Activated T-cell treated with anti-CD3 and anti-CD28 coated beads, Interleukin-2, amount 50 U/mL, for 1 hour (primary cell): ENCODE measurements around the gene ELMOD3.
"Not testable (repeated sequence)": the region's sequence is repeated elsewhere in the genome, so short reads cannot be mapped to it uniquely, and the experiment has no call there.

Experiments used
- DNase-seq: peaks from one replicate; pipeline ENCODE4 v3.0.0-alpha.2; 2020

The ELMOD3 gene

DNA sequence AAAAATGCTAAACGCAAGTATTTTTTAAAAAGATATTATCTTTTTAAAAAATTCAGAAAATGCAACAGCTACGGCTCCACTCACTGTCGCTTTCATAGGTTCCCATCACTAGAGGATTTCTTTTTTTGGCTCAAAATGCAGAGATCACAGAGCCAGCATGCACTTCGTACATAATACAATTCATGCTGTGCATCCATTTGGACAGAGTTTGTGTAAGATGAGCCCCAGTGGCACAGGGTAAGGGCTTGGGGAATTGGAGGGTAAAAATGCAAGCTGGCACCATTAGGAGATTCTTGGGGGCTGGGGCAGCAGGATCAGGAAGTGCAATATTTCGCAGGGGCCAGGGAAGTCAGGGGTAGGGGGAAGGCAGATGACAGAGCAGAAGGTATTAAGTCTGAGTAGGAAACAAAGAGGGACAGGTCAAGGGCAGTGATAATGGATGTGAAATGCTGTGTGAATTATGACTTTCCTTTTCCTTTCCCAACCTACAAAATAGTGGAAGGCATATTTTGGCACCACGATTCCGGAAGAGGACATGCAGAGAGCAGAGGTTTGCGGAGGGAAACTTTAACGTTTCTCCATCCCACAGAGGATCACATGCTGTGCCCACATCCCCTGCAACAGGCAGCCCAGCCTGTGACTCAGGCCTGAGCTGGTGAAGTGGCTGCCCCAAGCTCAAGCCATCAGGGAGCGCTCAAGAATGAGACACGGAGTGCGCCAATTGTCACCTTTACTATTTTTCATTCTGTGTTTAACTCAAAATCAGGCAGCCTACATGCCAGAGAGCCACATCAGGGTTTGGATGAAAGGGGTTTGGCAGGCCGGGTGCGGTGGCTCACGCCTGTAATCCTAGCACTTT, 50.9 kb downstream of the ELMOD3 start:
- DNase-seq, result peak; percentile 68

DNA sequence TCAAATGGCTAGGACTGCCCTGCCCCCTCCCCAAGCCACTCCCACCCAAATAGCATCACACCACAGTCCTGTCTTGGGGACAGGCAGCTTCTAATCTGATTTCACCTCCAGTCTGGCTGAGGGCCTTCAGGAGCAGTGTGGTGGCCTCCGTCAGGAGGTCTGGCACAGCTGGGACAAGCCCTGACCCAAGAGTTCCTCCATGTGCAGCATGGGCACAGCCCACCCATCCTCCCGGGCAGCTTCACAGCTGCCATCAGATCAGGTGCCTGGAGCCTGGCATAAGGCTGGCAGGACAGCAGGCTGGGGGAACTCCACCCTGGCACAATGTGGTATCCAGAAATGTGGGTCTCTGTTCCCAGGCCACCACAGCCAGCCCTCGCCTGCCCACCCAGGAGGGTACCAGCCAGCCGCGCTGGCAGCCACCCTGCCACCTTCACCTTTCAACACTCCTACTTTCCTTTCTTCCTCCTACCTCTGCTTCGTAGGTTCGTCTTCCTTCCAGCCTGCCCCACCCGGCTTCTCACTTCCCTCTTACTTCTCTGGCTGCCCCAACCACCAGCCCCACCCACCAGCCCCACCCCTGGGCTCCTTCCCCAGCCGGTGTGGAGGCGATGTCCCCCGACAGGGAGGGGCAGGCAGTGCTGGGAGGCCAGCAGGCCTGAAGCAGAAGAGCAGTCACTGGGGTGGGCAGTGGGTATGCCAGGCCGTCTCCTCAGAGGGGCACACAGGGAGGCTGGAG, 55.4 kb downstream of the ELMOD3 start, which contains the start of gene CAPG:
CAPG (minus strand) TSS at position 522 of the 739 bp plus-strand sequence. CDS start 8,221 bp downstream, outside the sequence.
- peak; percentile 52 for DNase-seq

DNA sequence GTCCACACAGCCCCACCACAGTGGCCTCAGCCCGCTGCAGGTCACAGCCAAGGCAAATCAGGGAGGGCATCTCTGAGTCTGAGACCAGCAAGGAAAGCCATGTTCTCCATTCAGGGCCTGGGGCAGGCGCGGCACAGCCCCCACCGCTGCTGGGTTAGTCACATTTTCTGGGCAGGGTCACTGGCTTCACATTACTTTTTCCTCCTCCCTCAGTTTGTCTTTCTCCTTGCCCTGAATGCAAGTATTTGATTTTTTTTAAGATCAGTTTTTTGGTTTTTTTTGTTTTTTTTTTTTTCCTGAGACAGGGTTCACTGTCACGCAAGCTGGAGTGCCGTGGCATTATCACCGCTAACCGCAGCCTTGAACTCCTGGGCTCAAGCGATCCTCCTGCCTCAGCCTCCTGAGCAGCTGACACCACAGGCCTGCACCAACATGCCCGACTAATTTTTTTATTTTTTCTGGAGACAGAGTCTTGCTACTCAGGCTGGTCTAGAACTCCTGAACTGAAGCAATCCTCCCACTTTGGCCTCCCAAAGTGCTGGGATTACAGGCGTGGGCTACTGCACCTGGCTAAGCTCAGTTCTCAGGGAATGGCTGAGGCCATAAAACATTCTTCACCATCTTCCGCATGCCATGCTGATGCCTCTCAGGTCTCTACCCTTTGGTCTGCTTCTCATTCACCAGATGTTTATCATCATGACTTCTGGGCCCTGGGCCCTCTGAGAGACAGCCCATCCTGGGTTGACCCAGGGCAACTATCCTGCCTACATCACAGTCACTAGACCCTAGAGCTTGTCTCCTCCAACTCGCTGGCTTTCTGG, 56.2 kb downstream of the ELMOD3 start:
- DNase-seq, result peak; percentile 34

DNA sequence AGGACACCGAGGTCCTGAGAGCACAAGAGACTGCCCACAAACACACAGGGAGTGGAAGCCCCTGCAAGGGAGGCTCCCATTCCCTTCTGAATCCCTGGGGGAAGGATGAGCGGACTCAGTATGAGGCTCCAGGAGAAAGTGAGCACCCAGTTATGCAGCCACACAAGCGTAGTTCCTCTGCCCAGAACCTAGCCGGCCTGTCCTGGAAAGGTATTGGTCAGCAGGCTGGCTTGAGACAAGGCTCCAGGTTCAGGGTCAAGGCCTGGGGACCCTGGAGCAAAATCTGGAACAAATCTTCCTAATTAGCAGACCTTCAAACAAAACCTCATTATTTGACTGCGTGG, 56.8 kb downstream of the ELMOD3 start:
- no peak for DNase-seq

DNA sequence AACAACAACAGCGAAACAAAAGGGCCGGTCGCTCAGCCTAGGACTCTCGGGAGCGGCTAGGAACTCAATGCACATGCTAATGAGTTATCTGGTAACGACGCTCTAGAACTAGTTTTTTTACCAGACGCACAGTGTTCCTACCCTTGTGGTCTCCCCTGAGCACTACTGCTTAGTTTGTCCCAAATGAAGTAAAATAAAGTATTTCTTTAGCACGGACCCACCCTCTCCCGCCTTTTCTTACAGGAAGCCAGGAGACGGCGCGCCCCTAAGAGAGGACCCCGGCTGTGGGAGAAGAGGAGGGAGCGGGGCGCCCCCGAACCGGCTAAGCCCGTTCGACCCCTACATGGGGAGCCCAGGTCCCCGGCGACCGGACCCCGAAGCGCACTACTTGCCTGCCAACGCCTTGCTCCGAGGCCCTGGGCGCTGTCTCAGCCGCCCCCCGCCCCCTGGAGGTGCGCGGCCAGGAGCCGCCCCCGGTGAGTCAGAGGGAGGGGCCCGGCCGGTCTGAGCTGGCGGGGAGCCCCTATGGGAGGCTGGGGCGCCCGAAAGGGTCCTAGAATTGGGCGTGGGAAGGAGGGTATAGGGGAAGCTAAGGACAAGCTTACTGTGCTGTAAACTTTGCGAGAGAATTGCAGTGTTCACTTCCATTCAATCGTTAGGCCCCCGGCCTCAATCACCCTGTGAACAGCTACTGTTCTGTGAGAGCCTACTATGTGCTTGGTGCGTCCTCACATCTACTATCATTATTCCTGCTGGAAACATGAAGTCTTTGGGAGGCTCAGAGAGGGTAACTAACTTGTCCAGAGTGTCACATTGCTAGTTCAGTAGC, 59.2 kb downstream of the ELMOD3 start:
- peak; percentile 69 for DNase-seq

DNA sequence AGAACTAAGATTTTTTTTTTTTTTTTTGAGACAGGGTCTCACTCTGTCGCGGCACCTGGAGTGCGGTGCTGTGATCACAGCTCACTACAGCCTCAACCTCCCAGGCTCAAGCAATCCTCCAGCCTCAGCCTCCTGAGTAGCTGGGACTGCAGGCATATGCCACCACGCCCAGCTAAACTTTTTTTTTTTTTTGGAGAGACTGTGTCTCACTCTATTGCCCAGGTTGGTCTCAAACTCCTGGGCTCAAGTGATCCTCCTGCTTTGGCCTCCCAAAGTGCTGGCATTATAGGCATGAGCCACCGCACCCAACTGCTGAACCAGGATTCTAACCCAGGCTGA, 59.8 kb downstream of the ELMOD3 start:
- not testable (repeated sequence) for DNase-seq

DNA sequence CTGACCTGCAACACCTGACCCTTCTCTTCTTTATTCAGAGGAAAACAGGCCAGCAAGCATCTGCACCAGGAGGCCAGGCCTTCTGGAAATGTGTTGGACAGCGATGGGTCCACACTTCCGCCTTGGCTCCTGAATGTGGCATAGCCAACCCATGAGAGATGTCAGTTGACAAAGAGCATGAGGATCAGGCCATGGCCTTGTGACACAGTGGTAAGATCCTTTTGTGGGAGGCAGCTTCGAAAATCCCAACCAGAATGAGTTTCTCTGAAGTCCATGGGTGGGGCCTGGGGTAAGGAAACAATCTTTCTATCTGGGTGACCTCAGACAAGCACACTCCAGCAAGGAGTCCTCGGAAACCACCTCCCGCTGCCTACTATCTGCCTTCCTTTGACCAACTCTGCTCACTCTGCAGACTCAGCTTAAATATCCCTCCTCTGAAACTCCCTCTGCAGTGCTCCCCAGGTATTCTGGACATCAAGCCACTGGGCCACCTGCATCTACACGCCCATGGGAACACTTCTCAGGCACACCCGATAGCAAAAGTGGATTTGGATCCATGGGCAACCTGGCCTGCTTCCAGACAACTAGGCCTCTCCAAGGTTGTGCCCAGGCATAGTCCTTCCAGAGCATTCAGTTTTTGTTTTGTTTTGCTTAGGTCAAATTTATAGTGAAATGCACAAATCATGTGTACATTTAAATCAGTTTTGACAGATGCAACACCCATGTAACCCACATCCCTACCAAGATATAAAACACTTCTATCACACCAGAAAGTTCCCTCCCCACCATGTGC, 60.4 kb downstream of the ELMOD3 start:
- DNase-seq, result no peak

DNA sequence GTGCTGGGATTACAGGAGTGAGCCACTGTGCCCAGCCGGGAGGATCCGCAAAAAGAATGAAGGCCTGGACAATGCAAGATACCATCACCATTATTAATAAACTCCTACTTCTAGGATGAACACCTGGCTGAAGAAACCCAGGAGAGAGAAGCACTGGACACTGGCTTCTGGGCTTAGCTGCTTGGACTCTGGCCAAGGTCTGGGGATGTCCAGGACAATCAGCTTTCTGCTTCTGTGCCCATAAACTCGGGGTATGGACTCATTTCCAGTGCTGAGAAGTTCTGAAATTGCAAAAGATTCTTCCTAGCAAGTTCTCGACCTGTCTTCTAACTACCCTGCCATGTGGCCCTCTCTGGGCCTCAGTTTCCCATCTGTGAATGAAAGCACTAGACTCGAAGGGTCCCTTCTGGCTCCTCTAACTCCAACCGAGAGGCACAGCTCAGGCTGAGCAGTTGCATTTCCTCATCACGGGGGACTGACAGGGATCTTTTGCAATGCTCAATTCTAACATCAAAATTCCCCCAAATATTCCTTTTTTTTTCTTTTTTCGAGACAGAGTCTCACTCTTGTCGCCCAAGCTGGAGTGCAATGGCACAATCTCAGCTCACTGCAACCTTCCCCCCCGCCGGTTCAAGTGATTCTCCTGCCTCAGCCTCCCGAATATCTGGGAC, 61.5 kb downstream of the ELMOD3 start:
- DNase-seq, result no peak

DNA sequence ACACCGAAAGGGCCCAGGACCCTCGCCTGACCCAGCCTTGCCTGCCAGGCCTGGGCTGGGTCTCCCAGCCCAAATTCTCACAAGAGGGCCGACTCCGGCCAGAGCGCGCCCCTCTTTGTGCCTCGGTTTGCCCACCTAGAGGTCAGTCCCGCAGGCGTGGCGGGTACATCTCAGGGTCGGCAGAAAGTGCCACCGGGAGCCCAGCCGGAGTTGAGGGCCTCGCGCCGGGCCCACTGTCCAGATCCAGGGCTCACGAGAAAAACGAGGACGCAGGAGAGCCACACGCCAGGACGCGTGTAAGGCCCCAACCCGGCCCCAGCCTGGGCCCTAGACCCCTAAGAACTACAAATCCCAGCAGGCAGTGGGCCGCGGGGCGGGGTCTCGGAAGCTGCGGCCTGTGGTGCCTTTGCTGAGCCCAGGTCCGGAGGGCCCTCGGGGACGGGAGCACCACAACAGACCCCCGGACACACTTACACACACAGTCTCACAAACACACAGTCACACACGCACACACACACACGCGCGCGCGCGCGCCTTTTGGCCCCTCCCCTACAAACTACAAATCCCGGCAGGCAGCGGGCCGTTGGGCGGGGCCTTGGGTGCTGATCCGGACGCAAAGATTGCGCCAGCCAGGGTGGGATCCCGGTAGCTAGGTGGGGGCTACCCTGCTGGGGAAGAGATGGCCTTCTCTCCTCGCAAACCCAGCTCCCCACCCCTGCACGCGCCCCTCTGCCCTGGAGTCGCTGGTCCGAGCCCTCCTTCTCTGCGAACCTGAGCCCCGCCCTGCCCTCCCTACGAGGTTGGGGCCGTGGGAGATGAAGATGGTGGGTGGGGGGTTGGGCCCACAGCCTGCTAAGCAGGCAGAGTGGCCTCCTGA, 63.8 kb downstream of the ELMOD3 start, which contains the start of gene SH2D6:
SH2D6 (plus strand) TSS at position 583 of the 877 bp plus-strand sequence. CDS start 10,752 bp downstream, outside the sequence.
- DNase-seq, result peak; percentile 89

DNA sequence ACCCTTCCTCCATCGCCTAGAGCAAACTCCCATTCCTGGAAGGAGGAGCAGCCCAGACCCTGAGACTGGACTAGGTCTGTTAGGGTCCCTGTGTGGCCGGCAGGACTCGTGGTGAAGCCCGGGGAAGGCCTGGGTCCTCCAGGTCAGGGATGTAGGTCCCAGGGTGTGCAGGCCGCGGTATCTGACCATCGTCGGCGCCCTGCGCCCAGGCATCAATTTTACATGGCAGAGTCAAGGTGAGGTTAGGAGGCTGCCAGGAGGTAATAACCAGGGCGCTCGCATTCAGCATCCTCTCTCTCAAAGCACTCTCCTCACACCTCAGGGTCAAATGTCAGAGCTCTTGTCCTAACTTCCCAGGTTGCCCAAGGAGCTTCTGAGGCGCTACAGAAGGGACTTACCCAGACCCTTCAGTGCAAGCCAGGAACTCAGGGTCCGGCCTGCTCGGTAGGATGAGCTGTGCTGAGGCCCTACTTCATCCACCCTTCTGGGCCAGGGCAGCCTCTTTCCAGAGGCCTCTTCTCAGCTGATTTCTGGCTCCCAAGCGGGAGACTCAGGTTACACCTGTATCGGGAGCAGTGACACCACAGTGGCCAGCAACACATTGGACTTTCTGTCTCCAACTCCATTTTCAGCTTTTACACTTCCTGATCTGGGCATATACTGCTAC, 64.6 kb downstream of the ELMOD3 start:
- DNase-seq, result no peak

DNA sequence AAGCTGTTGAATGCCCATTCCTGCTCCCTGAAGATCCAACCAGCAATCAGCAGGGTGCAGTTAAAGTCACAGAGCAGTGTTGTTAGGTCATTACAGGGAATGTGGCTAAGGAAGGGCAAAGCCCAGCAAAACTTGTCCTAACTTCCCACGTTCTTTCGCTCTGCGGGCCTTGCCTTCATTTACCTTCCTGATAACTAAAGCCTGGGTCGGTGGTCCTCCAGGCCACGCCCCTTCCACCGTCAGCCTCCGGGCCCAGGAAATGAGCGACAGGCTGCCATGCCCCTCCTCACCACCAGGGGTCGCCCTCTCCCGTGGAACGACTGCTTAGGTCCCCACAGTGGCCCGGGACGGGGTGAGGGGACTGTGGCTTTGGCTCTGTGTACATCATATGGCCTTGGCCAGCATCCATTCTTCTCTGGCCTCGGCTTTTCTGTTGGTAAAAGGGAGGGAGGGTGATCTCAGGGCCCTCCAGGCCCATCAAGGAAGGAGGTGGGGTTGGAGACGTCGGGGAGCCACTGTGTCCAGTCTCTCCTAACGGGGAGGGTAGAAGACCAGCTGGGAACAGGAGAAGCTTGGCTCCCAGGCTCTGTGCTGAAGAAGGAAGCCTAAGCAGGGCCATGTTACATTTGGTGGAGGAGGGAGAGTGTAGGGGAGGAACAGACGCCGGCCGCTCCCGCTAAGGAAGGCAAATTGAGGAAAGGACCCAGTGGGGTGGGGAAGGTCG, 66.1 kb downstream of the ELMOD3 start:
- DNase-seq, result peak; percentile 92

DNA sequence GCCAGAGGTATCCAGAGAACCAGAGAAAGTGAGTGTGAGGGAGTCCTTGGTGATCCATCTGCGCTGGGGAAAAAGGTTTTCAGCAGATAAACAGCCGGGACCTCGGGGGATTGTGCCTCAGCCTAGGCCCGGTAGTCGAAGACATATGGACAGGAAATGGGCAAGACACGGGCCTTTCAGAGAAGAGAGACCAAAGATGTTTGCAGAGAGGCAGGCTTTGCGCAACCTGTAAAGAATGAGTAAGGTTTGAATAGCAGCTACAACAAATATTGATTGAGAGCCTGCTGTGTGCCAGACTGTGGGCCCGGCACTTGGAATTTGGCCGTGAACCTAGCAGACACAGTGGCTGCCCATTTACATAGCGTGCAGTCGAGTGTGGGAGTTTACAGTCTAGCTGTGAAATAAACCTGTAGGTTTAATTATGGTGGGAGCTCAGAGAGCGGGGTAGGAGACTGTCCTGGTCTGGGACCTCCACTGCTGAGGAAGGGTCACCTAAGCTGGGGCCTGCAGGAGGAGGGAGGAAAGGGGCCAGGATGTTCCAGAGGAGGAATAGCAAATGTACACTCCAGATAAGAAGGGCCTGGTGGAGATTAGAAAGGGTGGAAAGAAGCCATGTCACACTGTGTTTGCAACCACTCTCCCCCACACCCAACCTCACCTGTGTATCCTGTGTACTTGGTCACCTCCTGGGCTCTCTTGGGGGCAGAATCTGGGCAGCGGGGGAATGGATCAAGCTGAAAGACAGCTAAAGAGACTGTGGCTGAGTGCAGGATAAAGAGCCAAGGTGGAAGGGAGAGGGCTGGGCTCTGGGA, 66.9 kb downstream of the ELMOD3 start:
- no peak for DNase-seq

DNA sequence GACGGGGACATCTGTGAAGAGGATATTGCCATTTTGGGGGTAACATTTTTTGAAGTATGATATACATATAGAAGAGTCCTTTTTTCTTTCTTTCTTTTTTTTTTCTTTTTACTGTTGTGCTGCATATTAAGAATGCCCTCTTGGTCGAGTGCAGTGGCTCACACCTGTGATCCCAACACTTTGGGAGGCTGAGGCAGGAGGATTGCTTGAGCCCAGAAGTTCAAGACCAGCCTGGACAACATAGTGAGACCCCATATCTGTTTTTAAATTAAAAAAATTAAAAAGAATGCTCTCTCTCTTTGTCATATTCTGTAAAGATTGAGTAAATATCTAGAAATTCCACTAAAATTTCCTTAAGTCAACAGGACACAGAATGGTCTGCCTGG, 67.5 kb downstream of the ELMOD3 start:
- no peak for DNase-seq

DNA sequence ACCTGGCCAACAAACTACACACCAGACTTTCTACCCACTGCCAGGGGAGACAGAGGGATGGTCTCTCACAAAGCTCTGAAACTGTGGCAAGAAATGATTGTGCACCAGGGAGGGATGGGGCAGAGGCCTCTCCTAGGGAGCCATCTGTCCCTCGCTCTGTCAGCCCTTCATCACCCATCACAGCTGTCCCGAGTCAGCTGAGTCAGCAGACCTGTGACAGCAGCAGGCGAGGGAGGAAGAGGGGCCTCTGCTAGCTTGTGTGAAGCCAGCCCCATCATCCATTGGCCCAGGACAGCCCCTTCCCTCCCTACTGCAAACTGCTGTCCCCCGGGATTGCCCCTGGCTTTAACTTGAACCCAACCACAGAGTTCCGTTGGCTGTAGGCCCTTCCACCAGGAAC, 69.0 kb downstream of the ELMOD3 start:
- no peak for DNase-seq

DNA sequence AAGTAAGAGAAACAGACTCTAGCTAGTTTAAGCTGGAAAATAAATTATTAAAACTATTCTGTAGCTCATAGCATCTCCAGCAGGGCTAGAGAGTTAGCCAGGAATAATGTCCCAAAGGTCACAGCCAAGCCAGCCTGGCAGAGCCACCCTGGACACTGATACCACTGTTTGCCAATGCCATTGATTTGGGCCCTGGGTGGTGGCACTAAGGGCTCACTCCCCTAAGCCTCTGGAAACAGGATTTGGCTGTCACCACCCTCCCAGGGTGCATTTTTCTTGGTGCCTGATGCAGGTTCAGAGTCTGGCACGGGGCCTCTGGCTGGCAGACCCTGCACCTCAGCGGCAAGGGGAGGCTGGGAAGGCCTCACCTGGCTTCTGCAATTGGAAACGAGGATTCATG, 71.0 kb downstream of the ELMOD3 start:
- no peak for DNase-seq

DNA sequence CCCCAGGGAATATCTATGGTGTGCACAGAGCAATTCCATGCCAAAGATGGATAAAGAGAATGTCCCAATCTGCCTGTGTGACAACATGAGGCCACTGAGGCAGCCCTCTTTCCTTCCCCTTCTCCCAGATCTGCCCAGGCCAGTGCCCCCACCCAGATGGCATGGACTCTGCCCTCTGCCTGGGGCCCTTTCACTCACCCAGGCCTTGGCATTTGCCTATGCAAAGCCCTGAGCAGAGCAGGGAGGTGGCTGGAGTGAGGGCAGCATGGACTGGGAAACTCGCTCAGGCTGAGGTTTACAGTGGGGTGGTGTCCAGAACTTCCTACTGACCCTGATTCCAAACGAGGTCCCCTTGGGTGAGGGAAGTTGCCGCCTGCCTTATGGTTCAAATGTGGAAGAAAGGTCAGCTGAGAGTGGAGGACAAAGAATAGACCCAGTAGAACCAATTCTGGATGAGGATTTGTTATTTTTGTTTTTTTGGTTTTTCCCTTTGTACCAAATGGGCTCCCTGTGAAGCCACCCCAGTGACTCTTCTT, 72.8 kb downstream of the ELMOD3 start:
- DNase-seq, result no peak

DNA sequence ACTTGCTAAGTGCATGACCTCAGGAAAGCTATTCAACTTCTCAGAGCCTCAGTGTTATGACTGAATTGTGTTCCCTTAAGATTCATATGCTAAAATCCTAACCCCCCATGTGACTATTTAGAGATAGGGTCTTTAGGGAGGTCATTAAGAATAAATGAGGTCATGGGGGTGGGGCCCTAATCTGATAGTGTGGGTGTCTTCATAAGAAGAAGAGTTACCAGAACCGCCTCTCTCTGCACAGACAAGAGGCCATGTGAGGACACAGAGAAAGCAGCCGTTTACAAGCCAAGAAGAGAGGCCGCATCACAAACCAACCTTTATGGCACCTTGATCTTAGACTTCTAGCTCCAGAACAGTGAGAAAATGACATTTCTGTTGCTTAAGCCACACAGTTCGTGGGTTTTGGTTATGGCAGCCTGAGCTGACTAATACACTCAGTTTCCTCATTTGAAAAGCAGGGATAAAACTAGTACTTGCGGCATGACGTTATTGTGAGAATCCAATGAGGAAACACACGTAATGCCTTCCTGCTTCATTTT, 73.8 kb downstream of the ELMOD3 start:
- no peak for DNase-seq
